ENCODE data around the gene SYTL1.

- TF ChIP-seq SUZ12 (IDR thresholded peaks at IDR 0.05; ENCODE audit: extremely low read depth, insufficient read depth, insufficient read length): no peak
- TF ChIP-seq YY1 (IDR thresholded peaks at IDR 0.05; ENCODE audit: insufficient read depth, insufficient read length): no peak
These were observed 5.1 kb upstream of the SYTL1 start for GRCh38 chr1:27336756-27337155.

Data from NT2/D1 (cell line).